GM15510 (cell line): Measurements from ENCODE around the gene C3AR1.

ENCODE experiments used
- POLR2A ChIP-seq: IDR thresholded peaks from 3 replicates; pipeline ENCODE4 v1.6.1; 2011; ENCODE audit warnings: borderline replicate concordance; ENCODE audit not compliant: insufficient read length; ENCODE audit errors: extremely low read depth

Gene C3AR1

DNA sequence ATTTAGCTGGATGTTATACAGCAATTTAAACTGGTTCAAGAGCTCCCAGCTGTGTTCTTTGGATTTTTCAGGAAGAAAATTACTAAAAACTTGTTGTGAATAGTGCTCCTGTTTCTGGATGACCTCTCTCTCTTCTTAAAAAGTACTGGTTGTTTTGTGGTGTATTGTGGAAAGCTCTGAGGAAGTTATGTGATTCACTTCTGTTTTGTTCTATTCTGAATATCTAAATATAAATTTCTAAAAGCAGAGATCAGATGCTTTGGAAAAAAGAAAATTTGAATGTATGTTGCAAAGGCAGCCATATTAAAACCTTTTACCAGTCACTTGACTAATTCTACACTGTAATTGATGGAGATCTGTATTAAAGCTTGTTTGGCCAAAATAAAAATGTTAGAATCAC lies 3.4 kb upstream of the C3AR1 start:
- no peak for TF ChIP-seq POLR2A

DNA sequence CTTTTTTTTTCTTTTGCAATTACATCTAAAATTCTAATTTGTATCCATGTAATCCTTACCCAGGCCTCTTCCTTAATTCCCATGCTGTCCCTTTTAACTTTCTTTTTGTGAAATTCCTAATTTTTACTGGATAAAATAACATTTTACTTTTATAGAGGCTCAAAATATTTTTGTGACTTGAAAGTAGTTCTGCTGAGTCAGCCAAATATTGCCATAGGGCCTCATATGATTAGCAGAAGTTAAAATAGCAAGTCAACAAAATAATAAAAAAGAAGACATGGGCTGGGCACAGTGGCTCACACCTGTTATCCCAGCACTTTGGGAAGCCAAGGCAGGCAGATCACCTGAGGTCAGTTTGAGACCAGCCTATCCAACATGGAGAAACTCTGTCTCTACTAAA lies 2.0 kb downstream of the C3AR1 start:
- no peak for TF ChIP-seq POLR2A

DNA sequence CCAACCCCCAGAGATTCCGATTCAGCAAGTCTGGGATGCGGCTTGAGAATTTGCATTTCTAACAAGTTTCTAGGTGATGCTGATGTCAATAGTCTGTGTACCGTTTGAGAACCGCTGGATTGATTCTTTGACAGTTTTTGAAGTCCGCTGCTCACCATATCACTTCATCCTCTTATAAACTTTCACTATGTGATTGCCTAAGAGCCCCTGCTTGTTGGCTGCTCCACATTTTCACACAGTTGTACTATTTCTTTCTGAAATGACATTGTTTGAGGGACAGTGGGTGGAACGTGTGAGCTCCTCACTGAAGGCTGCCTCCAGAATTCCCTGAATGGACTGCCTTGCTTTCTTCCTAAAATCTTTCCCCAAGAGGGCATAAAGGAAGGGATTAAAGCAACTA lies 7.7 kb downstream of the C3AR1 start:
- no peak for TF ChIP-seq POLR2A

DNA sequence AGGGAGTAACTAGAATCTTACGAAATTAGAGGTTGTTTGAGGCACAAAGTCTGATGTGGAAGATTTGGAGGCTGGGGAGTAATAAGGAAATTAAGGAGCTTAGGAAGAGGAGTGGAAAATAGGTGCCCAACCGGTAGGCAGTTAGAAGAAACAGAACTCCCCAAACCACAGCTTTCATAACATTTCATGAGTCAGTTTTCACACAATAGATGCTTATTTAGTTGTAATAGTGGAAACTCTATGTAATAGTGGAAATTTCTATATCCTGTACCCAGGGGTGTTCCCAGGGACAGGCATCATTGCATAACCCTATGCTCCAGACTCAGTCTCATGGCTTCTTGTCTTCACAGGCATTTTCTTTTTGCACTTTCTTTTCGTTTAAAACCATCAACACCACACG lies 8.3 kb downstream of the C3AR1 start:
- no peak for TF ChIP-seq POLR2A

DNA sequence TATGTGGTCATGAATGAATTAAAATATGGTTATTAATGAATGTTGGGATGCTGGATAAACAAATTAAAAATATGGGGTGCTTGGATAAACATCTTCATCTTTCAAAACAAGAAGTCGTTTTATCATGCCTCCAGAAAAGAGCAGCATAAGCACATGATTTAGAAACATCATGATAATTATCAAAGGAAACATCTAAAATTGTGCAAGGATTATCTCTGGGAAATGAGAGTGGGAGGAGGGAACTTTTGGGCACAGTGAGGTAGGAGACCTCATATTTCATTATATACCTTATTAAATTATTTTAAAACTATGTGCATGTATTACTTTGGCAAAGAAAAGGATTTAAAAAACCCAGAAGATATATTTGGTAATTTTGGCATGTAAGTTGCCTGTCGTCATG lies 8.9 kb downstream of the C3AR1 start:
- TF ChIP-seq POLR2A = no peak

DNA sequence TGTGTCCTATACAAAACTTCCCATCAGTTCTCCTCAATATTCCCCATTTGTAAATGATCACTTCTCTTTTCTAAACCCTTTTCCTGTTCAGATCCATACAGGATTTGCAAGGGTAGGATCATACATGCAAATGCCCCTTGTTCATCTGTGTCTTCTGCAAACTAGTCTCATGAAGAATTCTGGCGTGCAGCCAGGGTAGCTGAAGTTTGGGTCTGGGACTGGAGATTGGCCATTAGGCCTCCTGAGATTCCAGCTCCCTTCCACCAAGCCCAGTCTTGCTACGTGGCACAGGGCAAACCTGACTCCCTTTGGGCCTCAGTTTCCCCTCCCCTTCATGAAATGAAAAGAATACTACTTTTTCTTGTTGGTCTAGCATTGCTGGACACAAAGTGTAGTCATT lies 11.3 kb downstream of the C3AR1 start:
- TF ChIP-seq POLR2A = no peak

DNA sequence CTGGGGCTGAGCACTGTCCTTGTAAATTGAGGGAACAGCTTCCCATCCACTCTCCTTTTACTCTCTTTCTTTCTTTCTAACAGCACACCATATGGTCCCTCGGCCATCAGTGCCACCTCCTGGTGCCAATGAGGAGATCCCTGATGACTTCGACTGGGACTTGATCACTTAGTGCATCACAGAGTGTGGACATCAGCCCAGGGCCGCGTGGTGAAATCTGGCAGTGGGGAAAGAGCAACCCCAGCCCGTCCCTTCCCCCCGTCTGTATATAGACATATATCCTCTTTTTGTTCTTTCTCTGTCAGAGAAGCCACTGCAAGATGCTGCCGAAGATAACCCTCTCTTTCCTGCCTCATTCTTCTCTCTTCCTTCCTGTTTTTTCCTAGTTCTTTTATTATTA lies 13.5 kb downstream of the C3AR1 start:
- TF ChIP-seq POLR2A = no peak

DNA sequence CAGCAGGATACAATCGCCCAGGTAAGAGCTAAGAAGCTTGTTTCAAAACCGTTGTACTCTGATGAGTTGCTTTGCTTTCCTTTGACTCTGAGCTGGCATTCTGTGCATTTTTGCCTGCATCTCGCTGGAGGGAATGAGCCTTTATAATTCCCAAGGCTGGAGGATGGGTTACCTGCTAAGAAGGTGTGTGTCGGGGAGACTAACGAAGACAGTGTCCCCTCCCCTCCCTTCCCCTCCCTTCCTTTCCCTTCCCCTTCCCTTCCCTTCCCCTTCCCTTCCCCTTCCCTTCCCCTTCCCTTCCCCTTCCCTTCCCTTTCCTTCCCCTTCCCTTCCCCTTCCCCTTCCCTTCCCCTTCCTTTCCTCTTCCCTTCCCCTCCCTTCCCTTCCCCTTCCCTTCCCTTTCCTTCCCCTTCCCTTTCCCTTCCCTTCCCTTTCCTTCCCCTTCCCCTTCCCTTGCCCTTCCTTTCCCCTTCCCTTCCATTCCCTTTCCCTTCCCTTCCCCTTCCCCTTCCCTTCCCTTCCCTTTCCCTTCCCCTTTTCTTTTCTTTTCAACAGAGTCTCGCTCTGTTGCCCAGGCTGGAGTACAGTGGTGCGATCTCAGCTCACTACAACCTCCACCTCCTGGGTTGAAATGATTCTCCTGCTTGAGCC lies 15.4 kb downstream of the C3AR1 start:
- no peak for TF ChIP-seq POLR2A

DNA sequence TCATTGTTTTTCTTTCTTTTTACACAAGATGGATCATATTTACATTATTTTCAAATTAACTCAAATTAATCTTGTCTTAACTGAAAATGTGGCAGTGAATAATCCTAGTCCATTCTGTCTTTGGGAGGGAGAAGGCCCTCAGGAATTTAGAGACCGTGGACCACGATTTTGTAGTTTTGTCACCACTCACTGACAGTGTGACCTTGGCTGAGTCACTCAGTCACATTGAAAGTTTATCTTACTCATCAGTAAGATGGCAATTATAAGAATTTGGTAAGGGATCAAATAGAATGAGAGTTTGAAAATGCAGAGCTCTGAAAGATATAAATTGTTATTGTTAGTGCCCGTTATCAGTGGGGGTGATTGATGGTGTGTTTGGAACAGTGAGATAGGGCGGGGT lies 17.3 kb downstream of the C3AR1 start:
- TF ChIP-seq POLR2A = no peak

DNA sequence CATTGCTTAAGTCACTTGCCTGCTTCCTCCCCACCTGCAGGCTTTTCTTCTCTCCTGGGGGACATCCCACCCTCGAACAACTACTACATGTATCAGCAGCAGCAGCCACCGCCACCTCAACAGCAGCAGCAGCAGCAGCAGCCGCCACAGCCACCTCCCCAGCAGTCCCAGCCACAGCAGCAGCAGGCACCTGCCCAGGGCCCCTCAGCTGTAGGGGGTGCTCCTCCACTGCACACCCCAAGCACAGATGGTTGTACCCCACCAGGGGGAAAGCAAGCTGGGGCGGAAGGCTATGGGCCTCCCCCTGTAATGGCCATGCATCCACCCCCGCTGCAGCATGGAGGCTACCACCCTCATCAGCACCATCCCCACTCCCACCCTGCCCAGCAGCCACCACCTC lies 18.3 kb downstream of the C3AR1 start:
- TF ChIP-seq POLR2A = no peak

DNA sequence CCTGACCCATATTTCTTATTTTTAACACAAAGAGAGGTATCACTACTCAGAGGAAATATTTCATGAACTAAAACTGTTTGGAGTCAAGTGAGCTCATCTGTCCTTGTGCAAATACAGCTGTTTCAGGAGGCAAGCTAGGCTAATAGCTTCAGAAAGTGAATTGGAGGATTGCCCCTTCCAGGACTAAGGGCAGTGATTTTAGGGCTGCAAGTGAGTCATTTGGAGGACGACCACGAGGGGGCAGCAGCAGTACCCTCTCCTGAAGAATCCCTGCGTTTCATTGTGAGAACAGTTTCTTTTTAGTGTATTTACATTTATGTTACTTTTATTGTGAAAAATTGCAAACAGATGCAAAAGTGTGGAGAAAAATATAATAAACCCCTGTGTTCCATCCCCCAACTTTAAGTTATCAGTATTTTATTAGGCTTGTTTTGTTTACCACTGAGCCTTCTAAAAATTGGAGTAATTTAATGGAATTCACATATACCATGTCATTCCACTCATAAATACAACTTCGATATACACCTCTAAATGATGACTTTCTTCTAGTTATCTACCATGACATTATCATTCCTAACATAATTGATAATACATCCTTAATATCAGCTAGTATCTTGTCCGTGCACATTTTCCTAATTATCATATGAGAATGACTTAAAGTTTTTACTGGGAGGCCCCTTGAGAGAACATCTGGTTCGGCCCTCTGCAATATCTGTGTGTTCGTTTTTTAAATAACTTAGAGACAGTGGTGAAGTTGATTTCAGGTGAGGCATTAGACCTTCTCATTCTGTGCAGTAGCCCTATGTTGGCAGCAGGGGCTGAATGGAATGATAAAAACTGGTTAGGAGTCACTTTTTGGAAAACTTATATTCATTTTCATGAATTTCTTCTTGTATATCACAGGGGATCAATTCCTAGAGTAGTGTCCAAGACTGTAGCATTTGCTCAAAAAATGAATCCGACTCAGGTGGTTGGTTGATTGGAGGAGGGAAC lies 19.9 kb downstream of the C3AR1 start:
- no peak for TF ChIP-seq POLR2A

DNA sequence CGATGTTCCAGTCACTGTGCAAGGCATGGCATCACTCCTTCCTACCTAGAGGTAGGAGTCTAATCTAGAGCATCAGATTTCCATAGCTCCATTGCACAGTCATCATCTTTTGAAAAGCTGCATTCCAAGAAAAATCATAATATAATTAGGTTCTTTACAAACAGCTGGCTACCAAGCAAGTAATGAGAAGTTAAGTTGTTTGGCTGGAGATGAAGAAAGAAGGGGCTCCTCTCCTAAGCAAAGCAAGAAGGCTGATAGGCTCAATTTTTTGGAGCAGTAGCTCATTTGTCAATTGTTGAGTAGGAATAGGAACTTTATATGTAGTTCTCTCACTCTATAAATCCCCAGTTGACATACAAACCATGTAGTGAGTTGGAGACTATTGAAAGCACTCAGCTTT lies 25.4 kb downstream of the C3AR1 start:
- no peak for TF ChIP-seq POLR2A

DNA sequence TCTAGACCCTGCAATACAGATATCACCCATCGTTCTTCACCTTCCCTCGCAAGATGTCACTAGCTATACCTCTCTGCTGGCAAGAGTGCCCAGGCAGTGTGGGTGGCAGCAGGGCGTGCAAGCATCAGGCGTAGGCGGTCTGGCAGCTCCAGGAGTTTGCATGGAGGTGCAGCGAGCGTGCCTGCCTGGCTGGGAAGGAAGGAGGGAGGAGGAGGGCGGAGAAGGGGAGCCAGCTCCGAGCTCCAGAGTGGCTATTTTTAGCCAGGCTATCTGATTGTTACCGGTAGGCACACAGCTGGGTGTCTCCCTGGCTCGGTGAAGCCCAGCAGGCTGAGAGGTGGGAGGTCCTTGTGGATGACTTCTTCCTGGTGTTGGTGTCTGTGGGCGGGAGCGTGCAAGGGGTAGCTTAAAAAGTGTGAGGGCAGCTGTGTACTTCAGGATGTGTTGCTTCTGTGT lies 27.5 kb downstream of the C3AR1 start:
- no peak for TF ChIP-seq POLR2A

DNA sequence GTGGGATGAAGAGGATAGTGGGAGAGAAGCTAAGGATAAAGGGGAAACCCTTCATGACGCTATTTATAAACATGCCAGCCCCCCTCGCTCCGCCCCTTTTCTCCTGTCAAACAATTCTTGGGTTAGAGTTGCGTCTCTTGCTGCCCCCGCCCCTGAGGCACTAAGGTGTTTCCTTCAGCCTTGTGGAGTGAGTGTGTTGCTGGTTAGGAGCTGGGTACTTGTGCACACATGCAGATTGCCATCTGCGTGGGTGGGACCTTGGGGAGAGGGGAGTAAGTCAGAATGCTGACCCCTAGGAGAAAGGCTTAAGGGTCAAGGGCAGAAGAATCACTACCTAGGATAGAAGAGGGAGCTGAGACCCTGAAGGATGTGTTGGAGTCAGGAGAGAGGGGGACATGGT lies 28.2 kb downstream of the C3AR1 start:
- TF ChIP-seq POLR2A = no peak

DNA sequence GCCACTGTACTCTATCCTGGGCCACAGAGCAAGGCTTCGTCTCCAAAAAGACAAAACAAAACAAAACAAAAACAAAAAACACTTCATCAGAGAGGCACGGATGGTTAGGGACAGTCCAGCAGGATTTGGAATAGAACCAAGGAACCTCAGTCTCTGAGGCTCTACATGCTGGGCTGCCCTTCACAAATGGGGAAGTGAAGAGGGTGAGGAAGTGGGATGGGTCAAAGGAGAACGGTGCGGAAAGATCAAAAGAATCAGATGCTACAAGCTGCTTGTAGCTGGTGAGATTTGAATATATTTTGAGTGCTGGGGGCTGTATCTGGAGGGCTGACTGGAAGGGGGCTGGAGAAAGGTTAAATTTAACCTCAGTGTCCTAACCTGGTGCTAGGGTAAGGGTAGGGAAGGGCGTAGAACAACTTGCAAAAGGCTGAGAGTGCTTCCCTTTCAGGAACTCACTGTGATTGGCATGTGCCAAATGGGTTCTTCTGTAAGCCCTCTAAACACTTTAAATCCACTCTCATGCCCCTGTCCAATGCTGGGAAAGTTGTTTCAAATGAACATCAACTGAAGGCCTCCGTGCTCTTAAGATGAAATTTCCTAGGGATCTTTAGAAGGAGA lies 29.0 kb downstream of the C3AR1 start:
- no peak for TF ChIP-seq POLR2A

DNA sequence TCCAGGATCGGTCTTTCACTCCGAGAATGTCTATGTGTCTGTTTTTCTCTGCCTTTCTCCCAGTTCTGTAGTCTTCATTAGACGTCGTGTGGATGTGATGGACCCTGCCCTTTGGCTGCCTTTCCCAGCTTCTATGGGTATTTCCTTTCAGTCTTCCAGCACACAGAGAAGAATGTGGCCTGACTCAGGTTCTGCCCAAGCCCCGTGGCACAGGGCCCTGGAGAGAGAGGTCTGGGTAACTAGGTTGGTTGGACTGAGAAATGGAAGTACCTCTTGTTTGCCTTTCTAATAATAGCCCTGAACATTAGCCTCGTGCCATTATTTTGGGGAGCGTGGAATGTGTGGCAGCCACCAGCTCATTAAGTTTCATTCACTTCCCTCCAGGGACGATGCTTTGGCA lies 29.8 kb downstream of the C3AR1 start:
- no peak for TF ChIP-seq POLR2A

DNA sequence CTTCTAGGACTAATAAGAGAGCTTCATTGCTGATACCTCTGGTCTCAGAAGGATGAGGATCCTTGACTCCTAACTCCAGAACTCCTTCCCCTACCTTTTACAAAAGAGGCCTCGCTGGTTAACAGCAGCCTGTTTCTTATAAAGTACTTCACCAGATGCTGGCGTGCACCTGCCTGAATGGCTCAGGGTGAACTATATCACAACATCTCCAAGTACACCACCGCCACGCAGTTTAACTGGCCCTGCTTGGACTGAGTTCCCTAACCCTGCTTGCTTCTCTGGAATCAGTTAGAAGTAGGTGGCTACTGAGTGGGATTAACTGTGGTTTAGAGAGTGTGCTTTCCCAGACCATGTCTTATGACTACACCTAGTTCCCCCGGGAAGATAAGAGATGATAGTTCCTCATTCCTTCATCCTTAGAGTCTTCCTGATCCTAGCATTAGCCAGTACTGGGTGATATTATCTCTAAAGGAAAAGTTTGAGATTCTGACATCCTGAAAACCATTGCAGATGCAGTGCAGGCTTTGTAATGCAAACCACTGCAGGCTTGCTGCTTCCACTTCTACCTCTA lies 30.6 kb downstream of the C3AR1 start:
- TF ChIP-seq POLR2A = no peak
